ENCODE data around the gene DNAH12. TPM values are rescaled to one million over a fixed set of nuclear protein-coding genes. Genes with fewer than 3 reads are reported as not detected.

DNAH12 gene
- total and polyA plus RNA-seq, 10 of the 15 experiments (the other 5 are each of a cell fraction or from before 2014, with no cell fraction given), result under 0.01 to 0.35 (median 0.08) TPM

DNA sequence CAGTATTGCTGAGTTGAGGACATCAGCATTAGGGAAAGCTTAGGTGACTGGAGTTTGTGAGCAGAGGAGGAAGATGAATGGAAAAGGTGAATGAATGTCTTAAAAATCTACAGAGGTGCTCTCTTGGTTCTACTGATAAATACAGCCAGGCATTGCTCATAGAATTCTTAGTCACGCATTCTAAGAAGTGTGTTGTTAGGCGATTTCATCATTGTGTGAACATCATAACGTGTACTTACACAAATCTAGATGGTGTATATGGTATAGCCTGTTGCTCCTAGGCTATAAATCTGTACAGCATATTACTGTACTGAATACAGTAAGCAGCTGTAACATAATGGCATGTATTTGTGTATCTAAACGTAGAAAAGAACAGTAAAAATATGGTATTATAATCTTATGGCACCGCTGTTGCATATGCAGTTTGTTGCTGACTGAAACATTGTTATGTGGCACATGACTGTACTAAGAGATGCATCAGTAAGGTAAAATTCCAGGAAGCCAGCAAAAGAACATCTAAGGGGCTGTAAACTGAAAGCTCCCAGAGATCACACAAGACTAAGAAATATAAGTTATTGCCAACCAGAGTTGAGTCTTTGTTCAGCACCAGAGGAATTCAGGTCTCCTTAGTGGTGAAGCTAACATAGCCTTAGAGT lies 208.7 kb downstream of the DNAH12 start:
- ATAC-seq, result no peak

More for the DNA sequence above, 208.7 kb downstream of the DNAH12 start:
- RAD21 ChIA-PET (ENCODE audit: unreplicated experiment), result no interaction called here
- SMC1A ChIA-PET (ENCODE audit: uncharacterized antibody, unreplicated experiment), result no interaction called here
- no TSS peak for BruUV-seq (replicated peaks)
- DNase-seq (ENCODE audit: low read depth, low spot score), result no peak
- CTCF ChIA-PET, result interaction anchor here (0.5 to 0.6 kb wide), 2 partner anchors 80 to 591 kb away, joined by 3 to 6 read pairs; no protein-coding TSS in a partner anchor
- intact Hi-C loops (cut with micrococcal nuclease; ENCODE audit: unreplicated experiment), result no loop called here
- no peaks in the 10 kb centered on the region for H3K9me3 ChIP-seq (replicated peaks; ENCODE audit: control insufficient read depth, insufficient read depth, low read length)
- no peak for FAIRE-seq
- TF ChIP-seq TAF1 (IDR thresholded peaks at IDR 0.05; ENCODE audit: borderline replicate concordance, low read depth, low read length) (no peak), MYC (IDR thresholded peaks at IDR 0.05; ENCODE audit: insufficient read depth, insufficient read length, insufficient replicate concordance, low read length, severe bottlenecking) (no peak), SIX5 (IDR thresholded peaks at IDR 0.05; ENCODE audit: low read depth, low read length, severe bottlenecking) (no peak), SMAD5 (IDR thresholded peaks at IDR 0.05; ENCODE audit: low read depth) (no peak), CREM (IDR thresholded peaks at IDR 0.05; ENCODE audit: low read depth) (no peak), NR2F1 (conservative IDR thresholded peaks at IDR 0.05) (no peak), DPF2 (IDR thresholded peaks at IDR 0.05) (no peak), RFX5 (IDR thresholded peaks at IDR 0.05; ENCODE audit: low read depth, low read length) (no peak), STAT3 (IDR thresholded peaks at IDR 0.05; ENCODE audit: low read depth, low read length) (no peak), IRF4 (IDR thresholded peaks at IDR 0.05; ENCODE audit: low read depth, low read length) (no peak)
- TF ChIP-seq, protein P1, sequence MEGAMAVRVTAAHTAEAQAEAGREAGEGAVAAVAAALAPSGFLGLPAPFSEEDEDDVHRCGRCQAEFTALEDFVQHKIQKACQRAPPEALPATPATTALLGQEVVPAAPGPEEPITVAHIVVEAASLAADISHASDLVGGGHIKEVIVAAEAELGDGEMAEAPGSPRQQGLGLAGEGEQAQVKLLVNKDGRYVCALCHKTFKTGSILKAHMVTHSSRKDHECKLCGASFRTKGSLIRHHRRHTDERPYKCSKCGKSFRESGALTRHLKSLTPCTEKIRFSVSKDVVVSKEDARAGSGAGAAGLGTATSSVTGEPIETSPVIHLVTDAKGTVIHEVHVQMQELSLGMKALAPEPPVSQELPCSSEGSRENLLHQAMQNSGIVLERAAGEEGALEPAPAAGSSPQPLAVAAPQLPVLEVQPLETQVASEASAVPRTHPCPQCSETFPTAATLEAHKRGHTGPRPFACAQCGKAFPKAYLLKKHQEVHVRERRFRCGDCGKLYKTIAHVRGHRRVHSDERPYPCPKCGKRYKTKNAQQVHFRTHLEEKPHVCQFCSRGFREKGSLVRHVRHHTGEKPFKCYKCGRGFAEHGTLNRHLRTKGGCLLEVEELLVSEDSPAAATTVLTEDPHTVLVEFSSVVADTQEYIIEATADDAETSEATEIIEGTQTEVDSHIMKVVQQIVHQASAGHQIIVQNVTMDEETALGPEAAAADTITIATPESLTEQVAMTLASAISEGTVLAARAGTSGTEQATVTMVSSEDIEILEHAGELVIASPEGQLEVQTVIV (IDR thresholded peaks at IDR 0.05; ENCODE audit: borderline replicate concordance, partially characterized antibody), result no peak
- TF ChIP-seq, protein P2, sequence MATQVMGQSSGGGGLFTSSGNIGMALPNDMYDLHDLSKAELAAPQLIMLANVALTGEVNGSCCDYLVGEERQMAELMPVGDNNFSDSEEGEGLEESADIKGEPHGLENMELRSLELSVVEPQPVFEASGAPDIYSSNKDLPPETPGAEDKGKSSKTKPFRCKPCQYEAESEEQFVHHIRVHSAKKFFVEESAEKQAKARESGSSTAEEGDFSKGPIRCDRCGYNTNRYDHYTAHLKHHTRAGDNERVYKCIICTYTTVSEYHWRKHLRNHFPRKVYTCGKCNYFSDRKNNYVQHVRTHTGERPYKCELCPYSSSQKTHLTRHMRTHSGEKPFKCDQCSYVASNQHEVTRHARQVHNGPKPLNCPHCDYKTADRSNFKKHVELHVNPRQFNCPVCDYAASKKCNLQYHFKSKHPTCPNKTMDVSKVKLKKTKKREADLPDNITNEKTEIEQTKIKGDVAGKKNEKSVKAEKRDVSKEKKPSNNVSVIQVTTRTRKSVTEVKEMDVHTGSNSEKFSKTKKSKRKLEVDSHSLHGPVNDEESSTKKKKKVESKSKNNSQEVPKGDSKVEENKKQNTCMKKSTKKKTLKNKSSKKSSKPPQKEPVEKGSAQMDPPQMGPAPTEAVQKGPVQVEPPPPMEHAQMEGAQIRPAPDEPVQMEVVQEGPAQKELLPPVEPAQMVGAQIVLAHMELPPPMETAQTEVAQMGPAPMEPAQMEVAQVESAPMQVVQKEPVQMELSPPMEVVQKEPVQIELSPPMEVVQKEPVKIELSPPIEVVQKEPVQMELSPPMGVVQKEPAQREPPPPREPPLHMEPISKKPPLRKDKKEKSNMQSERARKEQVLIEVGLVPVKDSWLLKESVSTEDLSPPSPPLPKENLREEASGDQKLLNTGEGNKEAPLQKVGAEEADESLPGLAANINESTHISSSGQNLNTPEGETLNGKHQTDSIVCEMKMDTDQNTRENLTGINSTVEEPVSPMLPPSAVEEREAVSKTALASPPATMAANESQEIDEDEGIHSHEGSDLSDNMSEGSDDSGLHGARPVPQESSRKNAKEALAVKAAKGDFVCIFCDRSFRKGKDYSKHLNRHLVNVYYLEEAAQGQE (IDR thresholded peaks at IDR 0.05; ENCODE audit: low read depth, low read length), result no peak
- TF ChIP-seq, protein P3, sequence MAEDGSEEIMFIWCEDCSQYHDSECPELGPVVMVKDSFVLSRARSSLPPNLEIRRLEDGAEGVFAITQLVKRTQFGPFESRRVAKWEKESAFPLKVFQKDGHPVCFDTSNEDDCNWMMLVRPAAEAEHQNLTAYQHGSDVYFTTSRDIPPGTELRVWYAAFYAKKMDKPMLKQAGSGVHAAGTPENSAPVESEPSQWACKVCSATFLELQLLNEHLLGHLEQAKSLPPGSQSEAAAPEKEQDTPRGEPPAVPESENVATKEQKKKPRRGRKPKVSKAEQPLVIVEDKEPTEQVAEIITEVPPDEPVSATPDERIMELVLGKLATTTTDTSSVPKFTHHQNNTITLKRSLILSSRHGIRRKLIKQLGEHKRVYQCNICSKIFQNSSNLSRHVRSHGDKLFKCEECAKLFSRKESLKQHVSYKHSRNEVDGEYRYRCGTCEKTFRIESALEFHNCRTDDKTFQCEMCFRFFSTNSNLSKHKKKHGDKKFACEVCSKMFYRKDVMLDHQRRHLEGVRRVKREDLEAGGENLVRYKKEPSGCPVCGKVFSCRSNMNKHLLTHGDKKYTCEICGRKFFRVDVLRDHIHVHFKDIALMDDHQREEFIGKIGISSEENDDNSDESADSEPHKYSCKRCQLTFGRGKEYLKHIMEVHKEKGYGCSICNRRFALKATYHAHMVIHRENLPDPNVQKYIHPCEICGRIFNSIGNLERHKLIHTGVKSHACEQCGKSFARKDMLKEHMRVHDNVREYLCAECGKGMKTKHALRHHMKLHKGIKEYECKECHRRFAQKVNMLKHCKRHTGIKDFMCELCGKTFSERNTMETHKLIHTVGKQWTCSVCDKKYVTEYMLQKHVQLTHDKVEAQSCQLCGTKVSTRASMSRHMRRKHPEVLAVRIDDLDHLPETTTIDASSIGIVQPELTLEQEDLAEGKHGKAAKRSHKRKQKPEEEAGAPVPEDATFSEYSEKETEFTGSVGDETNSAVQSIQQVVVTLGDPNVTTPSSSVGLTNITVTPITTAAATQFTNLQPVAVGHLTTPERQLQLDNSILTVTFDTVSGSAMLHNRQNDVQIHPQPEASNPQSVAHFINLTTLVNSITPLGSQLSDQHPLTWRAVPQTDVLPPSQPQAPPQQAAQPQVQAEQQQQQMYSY (CRISPR knock-in tag; IDR thresholded peaks at IDR 0.05), result no peak
- in situ Hi-C loops (cut with MboI), result no loop called here
- H3K4me1 ChIP-seq (ENCODE audit: control insufficient read depth, insufficient read depth, low read length), result no peaks in the 10 kb centered on the region
- WGBS (ENCODE audit: insufficient coverage, insufficient replicate concordance, low lambda C conversion rate, missing lambda C conversion rate), result 36% methylated on average over 5 of the region's 5 CpGs
- no peak overlapping the region for H3K27ac ChIP-seq (ENCODE audit: control insufficient read depth, insufficient read depth)
- H3K9ac ChIP-seq (ENCODE audit: control insufficient read depth, insufficient read depth, low read length), result no peak overlapping the region
- H3K79me2 ChIP-seq (ENCODE audit: control insufficient read depth, insufficient read depth, low read length), result no peaks in the 10 kb centered on the region
- H2AFZ ChIP-seq (ENCODE audit: control insufficient read depth, low read depth, low read length), result no peak overlapping the region
- H3K4me2 ChIP-seq (ENCODE audit: control insufficient read depth, insufficient read depth), result no peak overlapping the region
- H3K27me3 ChIP-seq (replicated peaks in 1 of 2; ENCODE audit: control insufficient read depth in 2 of 2, insufficient read depth in 2 of 2, low read length in 1 of 2), result 0 out of 4 replicates have a peak, but pooled peaks cover 0 to 4% of the 10 kb centered on the region in 2 experiments
- POLR2A ChIA-PET, result interaction anchor here (0.5 kb wide), 1 partner anchor 193 kb away, joined by 3 read pairs; no protein-coding TSS in a partner anchor
- no peak overlapping the region for H3K4me3 ChIP-seq
- H4K20me1 ChIP-seq (ENCODE audit: control insufficient read depth, insufficient read depth), result no peaks in the 10 kb centered on the region
- H3K36me3 ChIP-seq (ENCODE audit: control insufficient read depth in 2 of 2, insufficient read depth in 2 of 2, low read length in 1 of 2), result no peaks in the 10 kb centered on the region
